ENCODE results near the gene MYO1D.

- TF ChIP-seq SUZ12 (IDR thresholded peaks at IDR 0.05) (no peak), BHLHE40 (IDR thresholded peaks at IDR 0.05; ENCODE audit: borderline replicate concordance) (no peak), HDGF (IDR thresholded peaks at IDR 0.05; ENCODE audit: borderline replicate concordance) (no peak), SP1 (IDR thresholded peaks at IDR 0.05) (no peak), TARDBP (IDR thresholded peaks at IDR 0.05) (no peak), LEF1 (IDR thresholded peaks at IDR 0.05; ENCODE audit: borderline replicate concordance) (no peak), FOXA1 (IDR thresholded peaks at IDR 0.05) (no peak), ARNT (IDR thresholded peaks at IDR 0.05) (no peak), NFRKB (IDR thresholded peaks at IDR 0.05) (no peak), FOXK2 (IDR thresholded peaks at IDR 0.05) (no peak), L3MBTL2 (conservative IDR thresholded peaks at IDR 0.05) (no peak), ZNF384 (IDR thresholded peaks at IDR 0.05) (no peak)
Observed at GRCh38 chr17:32528825-32529224, 348.1 kb downstream of the MYO1D start.
